PFSK-1 (cell line): ENCODE results near the gene MAML2.

Experiments used
- FOXP2 ChIP-seq: optimal IDR thresholded peaks from 2 replicates; pipeline ENCODE3; 2011; ENCODE audit warnings: borderline replicate concordance, control low read depth, inconsistent platforms; ENCODE audit not compliant: insufficient read depth; ENCODE audit errors: extremely low read length, extremely low read depth
- POLR2AphosphoS5 ChIP-seq: IDR thresholded peaks from 2 replicates; pipeline ENCODE4 v1.6.1; 2012; ENCODE audit warnings: low read depth, mild to moderate bottlenecking, control low read depth, low read length, moderate library complexity
- SIN3A ChIP-seq: IDR thresholded peaks from 2 replicates; pipeline ENCODE4 v1.6.1; 2012; ENCODE audit warnings: mild to moderate bottlenecking, low read length, moderate library complexity, borderline replicate concordance; ENCODE audit not compliant: insufficient read depth
- TAF1 ChIP-seq: IDR thresholded peaks from 2 replicates; pipeline ENCODE4 v1.6.1; 2012; ENCODE audit warnings: low read length, control low read depth, borderline replicate concordance; ENCODE audit not compliant: insufficient read depth

- TF ChIP-seq SIN3A (no peak), POLR2AphosphoS5 (no peak), TAF1 (no peak), FOXP2 (no peak)
These were observed 236.3 kb downstream of the MAML2 start for GRCh38 chr11:96106645-96107044.
